LHCN-M2 (cell line): ENCODE results near the gene C11orf65. TPM values are rescaled to one million over a fixed set of nuclear protein-coding genes. Genes with fewer than 3 reads are reported as not detected.

Experiments used
- DNase-seq: peaks from one replicate; pipeline ENCODE4 v3.0.0-alpha.2; 2012; ENCODE audit warnings: low read depth
- total RNA-seq: library from RNA; depleted of rRNA; stranded (reverse); fragments of >200 nt; gene quantifications from 2 replicates; pipeline ENCODE4 v1.2.3, GENCODE V29; 2014; rRNA removed

C11orf65 gene
- total RNA-seq, 1 experiment from 2014 or later = 1.3 TPM

GRCh38 chr11:108369064-108369463 is 98.3 kb downstream of the C11orf65 start:
- no peak for DNase-seq

GRCh38 chr11:108368134-108368533 is 99.2 kb downstream of the C11orf65 start:
- no peak for DNase-seq

- no peak for DNase-seq
Measured at GRCh38 chr11:108364159-108364558, 103.2 kb downstream of the C11orf65 start.

GRCh38 chr11:108351468-108351867 is 115.9 kb downstream of the C11orf65 start:
- DNase-seq = no peak

GRCh38 chr11:108346451-108346850 is 120.9 kb downstream of the C11orf65 start:
- DNase-seq = no peak

- no peak for DNase-seq
Measured at GRCh38 chr11:108345767-108346166, 121.6 kb downstream of the C11orf65 start.

GRCh38 chr11:108343714-108344113 is 123.6 kb downstream of the C11orf65 start:
- no peak for DNase-seq

- DNase-seq = no peak
Measured at GRCh38 chr11:108341654-108342053, 125.7 kb downstream of the C11orf65 start.

GRCh38 chr11:108340973-108341372 is 126.4 kb downstream of the C11orf65 start:
- DNase-seq = no peak

- no peak for DNase-seq
Measured at GRCh38 chr11:108338750-108339149, 128.6 kb downstream of the C11orf65 start.

- no peak for DNase-seq
Measured at GRCh38 chr11:108333403-108333899, 133.9 kb downstream of the C11orf65 start.

Other genes starting within 250 kb of the C11orf65 start
- gene NPAT, start 244.9 kb downstream of the C11orf65 start, total RNA-seq = 14.0 and 18.2 TPM in 2 replicates
- 47.9 and 83.0 TPM in 2 replicates for gene ATM, start 244.5 kb downstream of the C11orf65 start, total RNA-seq
- 83.2 and 86.9 TPM in 2 replicates for gene POGLUT3, start 30.9 kb upstream of the C11orf65 start, total RNA-seq
- 5.2 and 5.5 TPM in 2 replicates for gene EXPH5, start 126.2 kb upstream of the C11orf65 start, total RNA-seq
- 27.8 and 28.5 TPM in 2 replicates for gene DDX10, start 197.5 kb upstream of the C11orf65 start, total RNA-seq